Rectal smooth muscle tissue (tissue), 1 donor: Measurements from ENCODE around the gene GEMIN7.

Experiments
- H3K27ac ChIP-seq: one replicate; pipeline ENCODE4 v1.7.0; 2013; ENCODE audit warnings: low read depth, low read length, inconsistent platforms
- H3K27me3 ChIP-seq: one replicate; pipeline ENCODE4 v1.7.0; 2013; ENCODE audit warnings: low read length; ENCODE audit not compliant: control insufficient read depth, insufficient read depth
- H3K36me3 ChIP-seq: one replicate; pipeline ENCODE4 v1.7.0; 2013; ENCODE audit warnings: low read length; ENCODE audit not compliant: control insufficient read depth, insufficient read depth
- H3K4me1 ChIP-seq: one replicate; pipeline ENCODE4 v1.7.0; 2013; ENCODE audit warnings: low read length; ENCODE audit not compliant: control insufficient read depth, insufficient read depth
- H3K4me3 ChIP-seq: one replicate; pipeline ENCODE4 v1.7.0; 2013; ENCODE audit warnings: low read length
- H3K9ac ChIP-seq: one replicate; pipeline ENCODE4 v1.7.0; 2013; ENCODE audit warnings: low read length

GEMIN7 gene

GRCh38 chr19:45095496-45096413, 16.7 kb downstream of the GEMIN7 start:
- Histone ChIP-seq H3K27ac (no peak overlapping the region), H3K4me3 (no peak overlapping the region), H3K36me3 (no peaks in the 10 kb centered on the region), H3K9ac (no peak overlapping the region), H3K27me3 (no peaks in the 10 kb centered on the region), H3K4me1 (peaks cover 17% of the 10 kb centered on the region)

- H3K36me3 ChIP-seq, result no peaks in the 10 kb centered on the region
- H3K27ac ChIP-seq, result no peak overlapping the region
- no peak overlapping the region for H3K4me3 ChIP-seq
- H3K4me1 ChIP-seq, result peaks cover 14% of the 10 kb centered on the region
- no peaks in the 10 kb centered on the region for H3K27me3 ChIP-seq
- no peak overlapping the region for H3K9ac ChIP-seq
Measured at GRCh38 chr19:45096700-45097099, 17.6 kb downstream of the GEMIN7 start.

- no peaks in the 10 kb centered on the region for H3K27me3 ChIP-seq
- H3K36me3 ChIP-seq, result no peaks in the 10 kb centered on the region
- no peak overlapping the region for H3K27ac ChIP-seq
- no peak overlapping the region for H3K4me3 ChIP-seq
- H3K4me1 ChIP-seq, result peaks cover 14% of the 10 kb centered on the region
- H3K9ac ChIP-seq, result no peak overlapping the region
Measured at GRCh38 chr19:45097450-45097775, 18.4 kb downstream of the GEMIN7 start.

- no peak overlapping the region for H3K4me3 ChIP-seq
- peaks cover 15% of the 10 kb centered on the region for H3K4me1 ChIP-seq
- no peak overlapping the region for H3K27ac ChIP-seq
- H3K9ac ChIP-seq, result no peak overlapping the region
- no peaks in the 10 kb centered on the region for H3K36me3 ChIP-seq
- H3K27me3 ChIP-seq, result no peaks in the 10 kb centered on the region
Measured at GRCh38 chr19:45097776-45098520, 18.9 kb downstream of the GEMIN7 start.

GRCh38 chr19:45098521-45099466, 19.7 kb downstream of the GEMIN7 start:
- Histone ChIP-seq H3K9ac (no peak overlapping the region), H3K36me3 (no peaks in the 10 kb centered on the region), H3K27ac (no peak overlapping the region), H3K4me1 (peaks cover 15% of the 10 kb centered on the region), H3K27me3 (no peaks in the 10 kb centered on the region), H3K4me3 (no peak overlapping the region)

GRCh38 chr19:45099467-45100191, 20.6 kb downstream of the GEMIN7 start:
- no peaks in the 10 kb centered on the region for H3K36me3 ChIP-seq
- H3K27me3 ChIP-seq, result no peaks in the 10 kb centered on the region
- H3K4me1 ChIP-seq, result peaks cover 10% of the 10 kb centered on the region
- H3K27ac ChIP-seq, result no peak overlapping the region
- no peak overlapping the region for H3K4me3 ChIP-seq
- H3K9ac ChIP-seq, result no peak overlapping the region

GRCh38 chr19:45100201-45100600, 21.1 kb downstream of the GEMIN7 start:
- no peaks in the 10 kb centered on the region for H3K36me3 ChIP-seq
- no peak overlapping the region for H3K27ac ChIP-seq
- no peak overlapping the region for H3K4me3 ChIP-seq
- H3K4me1 ChIP-seq, result peaks cover 10% of the 10 kb centered on the region
- no peaks in the 10 kb centered on the region for H3K27me3 ChIP-seq
- no peak overlapping the region for H3K9ac ChIP-seq

GRCh38 chr19:45100846-45101252, 21.8 kb downstream of the GEMIN7 start:
- Histone ChIP-seq H3K27me3 (no peaks in the 10 kb centered on the region), H3K4me3 (no peak overlapping the region), H3K36me3 (no peaks in the 10 kb centered on the region), H3K27ac (no peak overlapping the region), H3K9ac (no peak overlapping the region), H3K4me1 (peaks cover 10% of the 10 kb centered on the region)

- H3K4me3 ChIP-seq, result no peak overlapping the region
- peaks cover 10% of the 10 kb centered on the region for H3K4me1 ChIP-seq
- no peak overlapping the region for H3K27ac ChIP-seq
- no peaks in the 10 kb centered on the region for H3K36me3 ChIP-seq
- no peaks in the 10 kb centered on the region for H3K27me3 ChIP-seq
- H3K9ac ChIP-seq, result no peak overlapping the region
Measured at GRCh38 chr19:45101806-45102205, 22.7 kb downstream of the GEMIN7 start.

GRCh38 chr19:45102481-45102880, 23.4 kb downstream of the GEMIN7 start:
- Histone ChIP-seq H3K4me3 (no peak overlapping the region), H3K27ac (no peak overlapping the region), H3K4me1 (peaks cover 10% of the 10 kb centered on the region), H3K9ac (no peak overlapping the region), H3K36me3 (no peaks in the 10 kb centered on the region), H3K27me3 (no peaks in the 10 kb centered on the region)

GRCh38 chr19:45103156-45103507, 24.1 kb downstream of the GEMIN7 start:
- H3K4me1 ChIP-seq, result peaks cover 8% of the 10 kb centered on the region
- H3K27me3 ChIP-seq, result no peaks in the 10 kb centered on the region
- peak overlapping the region; percentile 33 for H3K4me3 ChIP-seq
- H3K9ac ChIP-seq, result no peak overlapping the region
- H3K27ac ChIP-seq, result no peak overlapping the region
- H3K36me3 ChIP-seq, result no peaks in the 10 kb centered on the region
